Common myeloid progenitor, CD34-positive (primary cell): ENCODE measurements around the gene CACNA2D1.

ENCODE experiments used
- CTCF ChIA-PET: fragments of 350-600 bp; sonication (Branson Sonifier 250); formaldehyde crosslinking; loops from one replicate; lab custom pipeline; 2021; ENCODE audit warnings: antibody characterized with exemption; lab: Charles Lee
- POLR2A ChIA-PET: fragments of 350-600 bp; sonication (Branson Sonifier 250); formaldehyde crosslinking; loops from one replicate; lab custom pipeline; 2021; ENCODE audit warnings: antibody characterized with exemption; lab: Charles Lee
- DNase-seq, 3 donors: peaks; one replicate each; pipeline versions ENCODE4 v3.0.0 to v3.0.0-alpha.2; 2013
- H3K27ac ChIP-seq, 2 experiments: 1 replicate in 1 of 2; 2 replicates in 1 of 2; pipeline ENCODE4 v1.7.0; 2013; ENCODE audit warnings: inconsistent platforms in 2 of 2, low read length in 2 of 2, mild to moderate bottlenecking in 2 of 2, low read depth in 1 of 2, moderate library complexity in 1 of 2; ENCODE audit not compliant: severe bottlenecking in 2 of 2, insufficient read depth in 1 of 2, poor library complexity in 1 of 2
- H3K27me3 ChIP-seq, 5 experiments: replicated peaks in 2 of 5; 1 replicate in 3 of 5; 2 replicates in 2 of 5; pipeline versions ENCODE4 v1.6.1 to v1.7.0; 2013; ENCODE audit warnings: low read length in 4 of 5, mild to moderate bottlenecking in 2 of 5, moderate library complexity in 2 of 5, inconsistent platforms in 1 of 5; ENCODE audit not compliant: insufficient read depth in 5 of 5, control insufficient read depth in 4 of 5
- H3K36me3 ChIP-seq, 4 experiments: 1 replicate in 2 of 4; 2 replicates in 2 of 4; pipeline versions ENCODE4 v1.6.1 to v1.7.0; 2013; ENCODE audit warnings: low read length in 3 of 4, control low read depth in 1 of 4, mild to moderate bottlenecking in 1 of 4; ENCODE audit not compliant: control insufficient read depth in 4 of 4, insufficient read depth in 4 of 4
- H3K4me1 ChIP-seq, 4 experiments: 1 replicate in 3 of 4; 2 replicates in 1 of 4; pipeline versions ENCODE4 v1.6.1 to v1.7.1; 2013; ENCODE audit warnings: low read length in 3 of 4, mild to moderate bottlenecking in 3 of 4, control low read depth in 1 of 4, inconsistent platforms in 1 of 4, moderate library complexity in 1 of 4; ENCODE audit not compliant: control insufficient read depth in 4 of 4, insufficient read depth in 4 of 4; ENCODE audit errors: control extremely low read depth in 1 of 4
- H3K4me3 ChIP-seq, 7 experiments: 1 replicate in 4 of 7; 2 replicates in 3 of 7; pipeline versions ENCODE4 v1.5.1 to v1.7.0; 2013; ENCODE audit warnings: mild to moderate bottlenecking in 7 of 7, low read length in 6 of 7, moderate library complexity in 6 of 7, inconsistent platforms in 2 of 7, low read depth in 2 of 7, control low read depth in 1 of 7; ENCODE audit not compliant: insufficient read depth in 4 of 7, control insufficient read depth in 1 of 7; ENCODE audit errors: extremely low read depth in 1 of 7
- H3K9me3 ChIP-seq, 5 experiments: 1 replicate in 4 of 5; 2 replicates in 1 of 5; pipeline versions ENCODE4 v1.6.1 to v1.7.1; 2013; ENCODE audit warnings: low read length in 4 of 5, mild to moderate bottlenecking in 2 of 5, inconsistent platforms in 1 of 5, low read depth in 1 of 5, moderate library complexity in 1 of 5; ENCODE audit not compliant: control insufficient read depth in 4 of 5, insufficient read depth in 2 of 5; ENCODE audit errors: control extremely low read depth in 1 of 5
- WGBS: methylation state at CpG from one replicate; pipeline ENCODE4 v1.1.5; 2013; ENCODE audit not compliant: insufficient coverage; 5-methylcytosine and 5-hydroxymethylcytosine counted together

CACNA2D1 gene

DNA sequence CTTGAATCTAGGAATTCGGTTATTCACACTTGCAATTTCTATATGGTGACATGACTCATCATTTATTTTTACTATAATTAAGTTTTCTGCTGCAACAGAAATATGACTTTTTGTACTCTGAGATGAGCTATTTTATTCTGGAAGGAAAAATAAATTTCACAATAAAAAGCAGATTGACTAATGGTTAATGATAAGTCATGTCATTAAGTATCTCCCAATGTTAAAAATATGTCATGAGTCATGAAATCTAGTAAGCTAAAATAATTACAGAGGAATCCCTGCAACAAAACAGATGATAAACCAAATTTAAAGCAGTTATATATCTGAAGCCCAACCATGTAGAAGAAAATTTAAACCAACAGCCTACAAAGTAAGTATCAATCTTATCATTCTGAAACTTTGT lies 149.2 kb downstream of the CACNA2D1 start:
- whole genome bisulfite sequencing: 100% methylated on average over 1 of the region's 1 CpG
- Histone ChIP-seq H3K4me3 (no peak overlapping the region), H3K9me3 (no peaks in the 10 kb centered on the region), H3K36me3 (no peaks in the 10 kb centered on the region), H3K27me3 (no peaks in the 10 kb centered on the region), H3K4me1 (no peaks in the 10 kb centered on the region), H3K27ac (no peak overlapping the region)
- no peak for DNase-seq
- ChIA-PET POLR2A (no interaction called here), CTCF (interaction anchor here (0.8 kb wide), 1 partner anchor 93 kb away, joined by 3 read pairs; no protein-coding TSS in a partner anchor)

- ChIA-PET POLR2A (no interaction called here), CTCF (interaction anchor here (0.6 kb wide), 1 partner anchor 61 kb away, joined by 3 read pairs; no protein-coding TSS in a partner anchor)
- 80% methylated on average over 1 of the region's 1 CpG for WGBS
- H3K4me1 ChIP-seq: no peaks in the 10 kb centered on the region
- H3K4me3 ChIP-seq: no peak overlapping the region
- DNase-seq: no peak
- H3K9me3 ChIP-seq: no peaks in the 10 kb centered on the region
- H3K27me3 ChIP-seq: no peaks in the 10 kb centered on the region
- H3K36me3 ChIP-seq: no peaks in the 10 kb centered on the region
- no peak overlapping the region for H3K27ac ChIP-seq
Observed at GRCh38 chr7:82293467-82293866, 150.1 kb downstream of the CACNA2D1 start.

GRCh38 chr7:82291931-82292330 lies 151.6 kb downstream of the CACNA2D1 start:
- no peaks in the 10 kb centered on the region for H3K4me1 ChIP-seq
- WGBS: no CpG with 5 or more reads among the region's 1 CpG

DNA sequence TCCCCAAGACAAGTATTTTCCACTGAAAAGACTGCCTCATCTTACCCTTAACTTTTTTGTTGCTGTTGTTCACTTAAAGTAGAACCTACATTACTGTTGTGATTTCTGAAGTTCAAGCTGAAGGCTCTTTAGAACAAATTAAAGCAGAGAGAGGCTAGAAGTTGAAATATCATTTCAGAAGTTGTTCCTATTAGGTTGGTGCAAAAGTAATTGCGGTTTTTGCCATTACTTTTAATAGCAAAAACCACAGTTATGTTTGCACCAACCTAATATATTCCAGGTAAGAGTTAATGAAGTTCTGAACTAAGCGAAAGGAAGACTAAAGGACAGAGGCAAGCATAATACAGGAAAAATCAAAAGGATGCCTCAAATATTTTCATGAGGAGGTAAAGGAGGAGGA lies 153.7 kb downstream of the CACNA2D1 start:
- H3K27me3 ChIP-seq: no peaks in the 10 kb centered on the region
- no peak overlapping the region for H3K27ac ChIP-seq
- whole genome bisulfite sequencing: no CpG with 5 or more reads among the region's 2 CpGs
- no peak overlapping the region for H3K4me3 ChIP-seq
- H3K9me3 ChIP-seq: peaks cover 0 to 2% (median 0%) of the 10 kb centered on the region in 5 experiments
- ChIA-PET CTCF (interaction anchor here (0.6 kb wide), 1 partner anchor 94 kb away, joined by 3 read pairs; no protein-coding TSS in a partner anchor), POLR2A (no interaction called here)
- H3K4me1 ChIP-seq: no peaks in the 10 kb centered on the region
- no peak for DNase-seq
- H3K36me3 ChIP-seq: no peaks in the 10 kb centered on the region

More at GRCh38 chr7:82291931-82292330, 151.6 kb downstream of the CACNA2D1 start:
- CTCF ChIA-PET: interaction anchor here (1.0 kb wide), 1 partner anchor 18 kb away, joined by 3 read pairs; no protein-coding TSS in a partner anchor
- no peak overlapping the region for H3K27ac ChIP-seq
- no peak for DNase-seq
- H3K9me3 ChIP-seq: no peaks in the 10 kb centered on the region
- no peak overlapping the region for H3K4me3 ChIP-seq
- no peaks in the 10 kb centered on the region for H3K36me3 ChIP-seq
- no peaks in the 10 kb centered on the region for H3K27me3 ChIP-seq
- POLR2A ChIA-PET: no interaction called here

DNA sequence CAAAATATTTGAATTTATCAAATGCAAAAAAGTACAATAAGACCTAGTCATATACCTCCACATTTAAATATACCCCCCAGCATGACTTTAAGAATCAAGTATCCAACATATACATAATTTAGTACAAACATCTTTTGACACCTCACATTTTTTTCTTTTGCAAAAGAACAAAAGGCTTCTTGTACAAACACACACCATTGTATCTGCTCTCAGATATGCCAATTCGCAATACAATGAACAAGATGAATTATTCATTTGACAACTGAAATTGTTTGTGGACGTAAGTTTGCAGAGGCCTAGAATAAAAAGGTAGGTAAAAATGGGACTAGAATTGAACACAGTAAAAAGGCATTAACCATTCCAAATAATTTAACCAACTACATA lies 154.4 kb downstream of the CACNA2D1 start:
- no peak overlapping the region for H3K4me3 ChIP-seq
- ChIA-PET POLR2A (no interaction called here), CTCF (no interaction called here)
- H3K4me1 ChIP-seq: no peaks in the 10 kb centered on the region
- no peak for DNase-seq
- no CpG with 5 or more reads among the region's 2 CpGs for WGBS
- no peak overlapping the region for H3K27ac ChIP-seq
- peaks cover 0 to 2% (median 0%) of the 10 kb centered on the region in 5 experiments for H3K9me3 ChIP-seq
- H3K36me3 ChIP-seq: no peaks in the 10 kb centered on the region
- H3K27me3 ChIP-seq: no peaks in the 10 kb centered on the region

- Histone ChIP-seq H3K27ac (no peak overlapping the region), H3K4me1 (no peaks in the 10 kb centered on the region), H3K36me3 (no peaks in the 10 kb centered on the region), H3K27me3 (peaks cover 0 to 3% (median 0%) of the 10 kb centered on the region in 5 experiments), H3K9me3 (peaks cover 0 to 2% (median 0%) of the 10 kb centered on the region in 5 experiments), H3K4me3 (no peak overlapping the region)
- WGBS: no CpG with 5 or more reads among the region's 2 CpGs
- ChIA-PET CTCF (no interaction called here), POLR2A (no interaction called here)
- no peak for DNase-seq
Observed at GRCh38 chr7:82286798-82287140, 156.8 kb downstream of the CACNA2D1 start.

GRCh38 chr7:82286096-82286797 lies 157.3 kb downstream of the CACNA2D1 start:
- ChIA-PET POLR2A (no interaction called here), CTCF (no interaction called here)
- no peak overlapping the region for H3K27ac ChIP-seq
- H3K36me3 ChIP-seq: no peaks in the 10 kb centered on the region
- peaks cover 0 to 3% (median 0%) of the 10 kb centered on the region in 5 experiments for H3K27me3 ChIP-seq
- H3K4me3 ChIP-seq: no peak overlapping the region
- H3K9me3 ChIP-seq: peaks cover 0 to 2% (median 0%) of the 10 kb centered on the region in 5 experiments
- no peaks in the 10 kb centered on the region for H3K4me1 ChIP-seq
- DNase-seq: no peak
- 77% methylated on average over 3 of the region's 4 CpGs for WGBS
